Mesendoderm (in vitro differentiated cells): ENCODE results near the gene OVOL1.

Experiments
- DNase-seq: peaks from one replicate; pipeline ENCODE4 v3.0.0; 2013
- H2AK5ac ChIP-seq: 2 replicates; pipeline ENCODE4 v1.6.1; 2013; ENCODE audit warnings: low read length, inconsistent platforms
- H2BK120ac ChIP-seq: 2 replicates; pipeline ENCODE4 v1.6.1; 2013; ENCODE audit warnings: low read depth, mild to moderate bottlenecking, low read length, moderate library complexity, mixed read lengths
- H2BK15ac ChIP-seq: replicated peaks from 2 replicates; pipeline ENCODE4 v1.6.1; 2013; ENCODE audit warnings: low read depth, mild to moderate bottlenecking, moderate library complexity
- H2BK5ac ChIP-seq: 2 replicates; pipeline ENCODE4 v1.6.1; 2013; ENCODE audit warnings: low read length, inconsistent platforms
- H3K18ac ChIP-seq: 2 replicates; pipeline ENCODE4 v1.6.1; 2013; ENCODE audit warnings: mild to moderate bottlenecking, low read length, mixed read lengths
- H3K23ac ChIP-seq: one replicate; pipeline ENCODE4 v1.6.1; 2013; ENCODE audit warnings: low read length
- H3K27ac ChIP-seq: 2 replicates; pipeline ENCODE4 v1.5.1; 2013; ENCODE audit warnings: low read depth, mild to moderate bottlenecking, inconsistent platforms, low read length, moderate library complexity
- H3K27me3 ChIP-seq: 2 replicates; pipeline ENCODE4 v1.6.1; 2013; ENCODE audit warnings: low read length, control low read depth, mild to moderate bottlenecking, inconsistent platforms; ENCODE audit not compliant: insufficient read depth, poor library complexity
- H3K36me3 ChIP-seq: 2 replicates; pipeline ENCODE4 v1.6.1; 2013; ENCODE audit warnings: low read length, inconsistent platforms; ENCODE audit not compliant: control insufficient read depth, insufficient read depth
- H3K4ac ChIP-seq: one replicate; pipeline ENCODE4 v1.6.1; 2013; ENCODE audit warnings: low read depth, mild to moderate bottlenecking, low read length, moderate library complexity
- H3K4me1 ChIP-seq: 2 replicates; pipeline ENCODE4 v1.6.1; 2013; ENCODE audit warnings: low read depth, low read length, inconsistent platforms; ENCODE audit not compliant: control insufficient read depth
- H3K4me2 ChIP-seq: 2 replicates; pipeline ENCODE4 v1.6.1; 2013; ENCODE audit warnings: low read length
- H3K4me3 ChIP-seq: 2 replicates; pipeline ENCODE4 v1.5.1; 2013; ENCODE audit warnings: mild to moderate bottlenecking, low read length
- H3K56ac ChIP-seq: one replicate; pipeline ENCODE4 v1.6.1; 2013; ENCODE audit warnings: low read length
- H3K79me1 ChIP-seq: 2 replicates; pipeline ENCODE4 v1.6.1; 2013; ENCODE audit warnings: low read length, inconsistent platforms
- H3K79me2 ChIP-seq: 2 replicates; pipeline ENCODE4 v1.6.1; 2013; ENCODE audit warnings: mild to moderate bottlenecking, low read length; ENCODE audit not compliant: control insufficient read depth, insufficient read depth
- H3K9ac ChIP-seq: 2 replicates; pipeline ENCODE4 v1.6.1; 2013; ENCODE audit warnings: low read length, inconsistent platforms
- H4K5ac ChIP-seq: one replicate; pipeline ENCODE4 v1.6.1; 2013; ENCODE audit warnings: low read length
- H4K8ac ChIP-seq: one replicate; pipeline ENCODE4 v1.6.1; 2013; ENCODE audit warnings: low read depth, mild to moderate bottlenecking, control low read depth, low read length, moderate library complexity
- WGBS: extraction: QIAGEN DNeasy Blood & Tissue Kit; methylation state at CpG from one replicate; pipeline ENCODE4 v1.1.7; 2013; ENCODE audit warnings: low lambda C conversion rate, missing lambda C conversion rate; ENCODE audit not compliant: insufficient coverage; ENCODE audit errors: extremely low coverage; 5-methylcytosine and 5-hydroxymethylcytosine counted together

The OVOL1 gene

DNA sequence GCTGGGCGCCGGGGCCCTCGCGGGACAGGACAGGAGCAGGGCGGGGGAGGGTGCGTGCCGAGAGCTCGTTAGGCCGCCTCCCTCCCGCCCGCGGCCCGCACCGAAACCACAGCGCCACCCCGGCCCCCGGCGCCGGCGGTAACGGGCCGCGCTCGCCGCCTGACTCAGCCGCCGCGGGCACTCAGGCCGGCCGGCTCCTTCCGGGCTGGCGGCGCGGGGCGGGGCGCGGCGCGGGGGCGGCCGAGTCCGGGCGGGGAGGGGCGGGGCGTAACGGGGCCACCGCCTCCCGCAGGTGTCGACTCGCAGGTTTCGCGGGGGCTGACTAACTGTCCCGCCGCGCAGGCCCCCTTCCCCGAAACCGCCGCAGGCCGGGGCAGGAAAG lies 6.1 kb upstream of the OVOL1 start, which contains the start of gene AP5B1:
Gene AP5B1, minus strand, starts transcription at position 207 of the 382 bp plus-strand sequence. CDS start 385 bp downstream, outside the sequence.
- H3K4me1 ChIP-seq, result no peaks in the 10 kb centered on the region
- no peak within 1 kb of the TSS for H2AK5ac ChIP-seq
- no peaks in the 10 kb centered on the region for H3K36me3 ChIP-seq
- peak within 1 kb of the TSS; percentile 95 for H3K9ac ChIP-seq
- no peak within 1 kb of the TSS for H2BK15ac ChIP-seq
- no peaks in the 10 kb centered on the region for H3K79me1 ChIP-seq
- peak within 1 kb of the TSS; percentile 75 for H3K4ac ChIP-seq
- no peak within 1 kb of the TSS for H2BK120ac ChIP-seq
- H3K79me2 ChIP-seq, result no peaks in the 10 kb centered on the region
- peak within 1 kb of the TSS; percentile 98 for H3K56ac ChIP-seq
- peak within 1 kb of the TSS; percentile 21 for H3K27ac ChIP-seq
- H3K4me3 ChIP-seq, result peak within 1 kb of the TSS; percentile 76
- H2BK5ac ChIP-seq, result no peak within 1 kb of the TSS
- DNase-seq, result peak; percentile 44
- no CpG with 5 or more reads among the region's 59 CpGs for WGBS
- H4K8ac ChIP-seq, result no peak within 1 kb of the TSS
- H3K18ac ChIP-seq, result peak within 1 kb of the TSS; percentile 62
- H3K27me3 ChIP-seq, result peaks cover 4% of the 10 kb centered on the region
- peak within 1 kb of the TSS; percentile 80 for H3K23ac ChIP-seq
- H3K4me2 ChIP-seq, result peak within 1 kb of the TSS; percentile 92
- no peak within 1 kb of the TSS for H4K5ac ChIP-seq

DNA sequence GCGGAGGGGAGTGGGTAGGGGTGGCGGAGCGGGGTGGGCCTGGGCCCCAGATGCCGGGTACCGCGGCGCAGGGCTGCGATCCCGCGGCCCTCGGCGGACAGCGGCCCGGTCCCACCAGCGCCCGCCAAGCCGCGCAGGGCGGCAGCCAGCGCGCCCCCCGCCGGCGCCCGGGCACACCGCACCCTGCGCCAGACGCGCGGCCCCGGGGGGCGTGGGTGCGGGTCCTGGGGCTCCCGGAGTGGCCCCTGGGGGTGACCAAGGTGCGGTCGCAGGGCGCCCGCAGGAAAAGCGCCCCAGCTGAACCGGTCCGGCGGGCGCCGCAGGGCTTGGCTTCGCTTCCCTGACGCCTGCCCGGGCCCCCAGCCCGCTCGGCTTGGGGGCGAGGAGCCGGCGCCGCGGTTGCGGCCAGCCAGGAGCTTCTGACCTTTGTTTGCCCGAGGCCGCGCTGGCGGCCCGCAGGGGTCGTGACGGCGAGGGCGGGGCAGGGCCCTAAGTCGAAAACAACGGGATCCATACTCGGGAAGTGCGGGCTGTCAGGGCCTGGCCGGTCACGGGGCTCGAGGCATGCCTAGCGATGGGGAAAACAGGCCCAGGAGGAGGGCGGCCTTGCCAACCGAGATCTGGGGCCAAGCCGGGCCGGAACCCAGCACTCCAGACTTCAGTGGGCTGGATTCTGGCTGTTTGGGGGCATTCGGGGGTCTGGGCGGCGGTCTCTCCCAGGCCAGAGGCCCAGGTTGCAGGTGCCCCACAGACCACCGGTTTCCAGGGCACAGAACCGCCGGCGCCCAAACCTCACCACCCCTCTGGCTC lies 5.5 kb upstream of the OVOL1 start:
- no peak overlapping the region for H3K4ac ChIP-seq
- H2BK120ac ChIP-seq, result no peak overlapping the region
- H2BK15ac ChIP-seq, result no peak overlapping the region
- peak overlapping the region; percentile 19 for H3K18ac ChIP-seq
- H3K79me2 ChIP-seq, result no peaks in the 10 kb centered on the region
- H3K4me1 ChIP-seq, result no peaks in the 10 kb centered on the region
- H3K27me3 ChIP-seq, result peaks cover 8% of the 10 kb centered on the region
- DNase-seq, result peak; percentile 67
- H3K79me1 ChIP-seq, result no peaks in the 10 kb centered on the region
- peak overlapping the region; percentile 57 for H3K4me2 ChIP-seq
- no peak overlapping the region for H3K4me3 ChIP-seq
- no peak overlapping the region for H2BK5ac ChIP-seq
- H3K23ac ChIP-seq, result no peak overlapping the region
- no CpG with 5 or more reads among the region's 83 CpGs for WGBS
- no peak overlapping the region for H4K5ac ChIP-seq
- peak overlapping the region; percentile 1 for H3K9ac ChIP-seq
- H2AK5ac ChIP-seq, result no peak overlapping the region
- H3K27ac ChIP-seq, result no peak overlapping the region
- H4K8ac ChIP-seq, result no peak overlapping the region
- H3K36me3 ChIP-seq, result no peaks in the 10 kb centered on the region
- H3K56ac ChIP-seq, result peak overlapping the region; percentile 80

GRCh38 chr11:65781962-65782815 lies 4.7 kb upstream of the OVOL1 start:
- Histone ChIP-seq H3K4me2 (no peak overlapping the region), H4K5ac (no peak overlapping the region), H3K4me1 (no peaks in the 10 kb centered on the region), H2BK120ac (no peak overlapping the region), H3K4ac (no peak overlapping the region), H4K8ac (no peak overlapping the region), H2BK5ac (no peak overlapping the region), H2BK15ac (no peak overlapping the region), H2AK5ac (no peak overlapping the region), H3K18ac (no peak overlapping the region), H3K4me3 (no peak overlapping the region), H3K27ac (no peak overlapping the region), H3K79me2 (no peaks in the 10 kb centered on the region), H3K56ac (no peak overlapping the region), H3K23ac (no peak overlapping the region), H3K9ac (no peak overlapping the region), H3K79me1 (no peaks in the 10 kb centered on the region), H3K36me3 (no peaks in the 10 kb centered on the region), H3K27me3 (peaks cover 10% of the 10 kb centered on the region)
- no peak for DNase-seq
- no CpG with 5 or more reads among the region's 13 CpGs for WGBS

DNA sequence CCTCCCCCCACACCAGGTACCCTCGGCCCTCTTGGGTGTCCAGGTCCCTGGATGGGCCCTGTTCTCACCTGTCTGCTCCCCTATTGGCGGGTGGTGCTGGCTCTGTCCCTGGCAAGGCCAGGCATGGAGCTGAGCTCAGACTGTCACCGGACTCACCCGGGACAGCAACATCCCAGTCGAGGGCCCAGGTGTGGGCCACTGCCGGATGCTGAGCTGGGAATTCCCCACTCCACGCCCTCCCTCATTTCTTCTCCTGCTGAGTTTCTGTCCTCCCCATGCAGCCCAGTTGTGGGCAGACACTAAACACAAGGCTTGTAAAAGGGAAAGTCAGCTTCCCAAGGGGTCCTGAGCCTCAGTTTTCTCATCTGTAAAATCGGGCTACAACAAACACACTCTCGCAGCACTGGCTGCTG lies 4.0 kb upstream of the OVOL1 start:
- Histone ChIP-seq H3K56ac (no peak overlapping the region), H3K4me2 (no peak overlapping the region), H3K36me3 (no peaks in the 10 kb centered on the region), H3K27ac (no peak overlapping the region), H4K8ac (no peak overlapping the region), H3K9ac (no peak overlapping the region), H2AK5ac (no peak overlapping the region), H3K18ac (no peak overlapping the region), H4K5ac (no peak overlapping the region), H3K79me1 (no peaks in the 10 kb centered on the region), H2BK15ac (no peak overlapping the region), H3K4me3 (no peak overlapping the region), H3K4me1 (no peaks in the 10 kb centered on the region), H2BK5ac (no peak overlapping the region), H3K4ac (no peak overlapping the region), H3K79me2 (no peaks in the 10 kb centered on the region), H2BK120ac (no peak overlapping the region), H3K27me3 (peaks cover 12% of the 10 kb centered on the region), H3K23ac (no peak overlapping the region)
- WGBS, result no CpG with 5 or more reads among the region's 9 CpGs
- no peak for DNase-seq

DNA sequence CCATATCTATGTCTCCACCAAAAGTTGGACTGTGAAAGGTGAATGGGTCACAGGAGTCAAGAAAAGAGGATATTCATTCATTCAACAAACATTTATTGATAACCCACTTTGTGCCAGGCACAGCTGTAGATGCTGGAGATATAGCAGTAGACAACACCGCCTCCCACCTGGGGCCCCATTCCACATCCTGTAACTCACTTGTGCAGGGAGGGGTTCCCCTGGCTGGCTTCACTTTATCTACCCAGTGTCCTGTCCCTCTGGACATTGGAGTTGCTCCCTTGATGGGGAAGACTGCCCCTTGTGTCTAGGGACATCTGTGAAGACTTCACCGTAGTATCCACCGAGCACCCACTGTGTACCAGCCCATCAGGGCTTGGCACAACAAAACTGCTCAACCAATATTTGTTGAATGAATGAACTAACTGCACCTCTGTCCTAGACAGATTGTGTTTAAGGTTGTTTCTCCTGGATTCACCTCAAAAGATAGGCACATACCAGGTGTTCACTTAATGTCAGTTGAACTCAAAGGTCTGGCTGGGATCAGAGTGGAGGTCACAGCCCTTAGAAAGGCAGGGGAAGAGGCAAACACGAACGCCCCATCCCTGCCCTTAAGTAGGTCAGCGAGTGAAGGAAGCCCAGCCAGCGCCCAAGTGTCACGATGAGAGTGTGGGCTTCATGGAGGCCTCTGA lies 1.4 kb upstream of the OVOL1 start:
- H3K56ac ChIP-seq, result peak overlapping the region; percentile 38
- no CpG with 5 or more reads among the region's 8 CpGs for WGBS
- H3K27me3 ChIP-seq, result peaks cover 14% of the 10 kb centered on the region
- no peak overlapping the region for H3K4ac ChIP-seq
- H3K36me3 ChIP-seq, result no peaks in the 10 kb centered on the region
- H3K4me3 ChIP-seq, result no peak overlapping the region
- H2BK5ac ChIP-seq, result no peak overlapping the region
- H4K5ac ChIP-seq, result no peak overlapping the region
- peaks cover 3% of the 10 kb centered on the region for H3K4me1 ChIP-seq
- no peak overlapping the region for H3K18ac ChIP-seq
- H3K79me2 ChIP-seq, result no peaks in the 10 kb centered on the region
- H2BK120ac ChIP-seq, result no peak overlapping the region
- DNase-seq, result no peak
- H2BK15ac ChIP-seq, result no peak overlapping the region
- H2AK5ac ChIP-seq, result no peak overlapping the region
- no peak overlapping the region for H4K8ac ChIP-seq
- no peak overlapping the region for H3K4me2 ChIP-seq
- no peak overlapping the region for H3K27ac ChIP-seq
- no peak overlapping the region for H3K9ac ChIP-seq
- H3K23ac ChIP-seq, result no peak overlapping the region
- no peaks in the 10 kb centered on the region for H3K79me1 ChIP-seq
